ENCODE results near the gene CEP104. TPM values are rescaled to one million over a fixed set of nuclear protein-coding genes. Genes with fewer than 3 reads are reported as not detected.

CEP104 gene
- total RNA-seq, 1 experiment from 2014 or later, result 47.7 TPM

DNA sequence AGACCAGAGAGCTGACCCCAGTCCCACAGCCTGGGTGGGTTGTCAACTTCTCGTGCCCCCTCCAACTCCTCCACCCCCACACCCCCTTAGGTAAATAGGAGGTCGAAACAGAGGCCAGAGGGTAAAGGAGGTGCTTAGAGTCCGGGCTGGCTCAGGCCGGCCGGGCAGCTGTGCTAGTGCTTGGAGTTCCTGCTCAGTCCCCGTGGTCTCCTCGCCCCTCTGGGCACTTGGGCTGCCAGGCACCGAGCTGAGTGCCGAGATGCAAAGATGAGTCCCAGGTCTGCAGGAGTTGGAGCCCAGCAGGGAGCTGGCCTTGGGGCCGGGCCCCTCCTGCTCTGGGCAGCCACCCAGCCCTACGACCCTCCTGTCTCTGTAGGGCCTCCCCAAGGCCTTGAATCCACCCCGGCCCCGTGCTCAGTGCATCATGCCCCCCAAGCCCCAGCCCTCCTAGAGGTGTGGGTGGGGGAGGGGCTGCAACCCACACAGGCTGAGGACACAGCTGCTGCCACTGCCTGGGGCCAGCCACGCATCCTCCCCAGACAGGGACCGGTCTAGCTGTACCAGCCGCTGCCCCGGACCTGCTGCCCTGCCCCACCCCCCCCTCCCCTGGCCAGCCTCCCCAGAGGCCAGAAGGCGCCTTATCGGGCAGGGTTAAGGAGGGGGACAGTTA, 82.6 kb downstream of the CEP104 start:
- no peak overlapping the region for H2AFZ ChIP-seq
- no peak overlapping the region for H3K27ac ChIP-seq
- DNase-seq, result no peak
- POLR2A ChIA-PET (ENCODE audit: unreplicated experiment), result no interaction called here
- CTCF ChIA-PET, result no interaction called here
- H3K4me1 ChIP-seq (replicated peaks; ENCODE audit: insufficient read depth), result no peaks in the 10 kb centered on the region
- no peaks in the 10 kb centered on the region for H3K36me3 ChIP-seq (ENCODE audit: low read depth)
- H3F3A ChIP-seq (ENCODE audit: insufficient read depth, low read depth), result no peaks in the 10 kb centered on the region; the same call in 1 of the 2 replicates
- H3K27me3 ChIP-seq (ENCODE audit: insufficient read depth, low read depth), result no peaks in the 10 kb centered on the region
- H3K9me3 ChIP-seq (ENCODE audit: insufficient read depth, low read depth), result no peaks in the 10 kb centered on the region
- peaks cover 3% of the 10 kb centered on the region; the same call in 1 of the 2 replicates for H4K20me1 ChIP-seq (ENCODE audit: insufficient read depth)
- H3K4me3 ChIP-seq, result no peak overlapping the region
- no TSS peak for BruUV-seq (replicated peaks)
- no peaks in the 10 kb centered on the region for H3K9me2 ChIP-seq (ENCODE audit: insufficient read depth)
- H3K79me2 ChIP-seq (ENCODE audit: low read depth), result no peaks in the 10 kb centered on the region
- TF ChIP-seq, protein P1, sequence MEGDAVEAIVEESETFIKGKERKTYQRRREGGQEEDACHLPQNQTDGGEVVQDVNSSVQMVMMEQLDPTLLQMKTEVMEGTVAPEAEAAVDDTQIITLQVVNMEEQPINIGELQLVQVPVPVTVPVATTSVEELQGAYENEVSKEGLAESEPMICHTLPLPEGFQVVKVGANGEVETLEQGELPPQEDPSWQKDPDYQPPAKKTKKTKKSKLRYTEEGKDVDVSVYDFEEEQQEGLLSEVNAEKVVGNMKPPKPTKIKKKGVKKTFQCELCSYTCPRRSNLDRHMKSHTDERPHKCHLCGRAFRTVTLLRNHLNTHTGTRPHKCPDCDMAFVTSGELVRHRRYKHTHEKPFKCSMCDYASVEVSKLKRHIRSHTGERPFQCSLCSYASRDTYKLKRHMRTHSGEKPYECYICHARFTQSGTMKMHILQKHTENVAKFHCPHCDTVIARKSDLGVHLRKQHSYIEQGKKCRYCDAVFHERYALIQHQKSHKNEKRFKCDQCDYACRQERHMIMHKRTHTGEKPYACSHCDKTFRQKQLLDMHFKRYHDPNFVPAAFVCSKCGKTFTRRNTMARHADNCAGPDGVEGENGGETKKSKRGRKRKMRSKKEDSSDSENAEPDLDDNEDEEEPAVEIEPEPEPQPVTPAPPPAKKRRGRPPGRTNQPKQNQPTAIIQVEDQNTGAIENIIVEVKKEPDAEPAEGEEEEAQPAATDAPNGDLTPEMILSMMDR (conservative IDR thresholded peaks at IDR 0.05), result no peak
- TF ChIP-seq EZH2 (IDR thresholded peaks at IDR 0.05; ENCODE audit: low read depth), result no peak
- intact Hi-C loops (cut with micrococcal nuclease; ENCODE audit: unreplicated experiment), result loop anchor here (10.0 kb wide), 1 partner anchor 1780 kb away; no protein-coding TSS in a partner anchor
- H3K4me2 ChIP-seq, result no peak overlapping the region

DNA sequence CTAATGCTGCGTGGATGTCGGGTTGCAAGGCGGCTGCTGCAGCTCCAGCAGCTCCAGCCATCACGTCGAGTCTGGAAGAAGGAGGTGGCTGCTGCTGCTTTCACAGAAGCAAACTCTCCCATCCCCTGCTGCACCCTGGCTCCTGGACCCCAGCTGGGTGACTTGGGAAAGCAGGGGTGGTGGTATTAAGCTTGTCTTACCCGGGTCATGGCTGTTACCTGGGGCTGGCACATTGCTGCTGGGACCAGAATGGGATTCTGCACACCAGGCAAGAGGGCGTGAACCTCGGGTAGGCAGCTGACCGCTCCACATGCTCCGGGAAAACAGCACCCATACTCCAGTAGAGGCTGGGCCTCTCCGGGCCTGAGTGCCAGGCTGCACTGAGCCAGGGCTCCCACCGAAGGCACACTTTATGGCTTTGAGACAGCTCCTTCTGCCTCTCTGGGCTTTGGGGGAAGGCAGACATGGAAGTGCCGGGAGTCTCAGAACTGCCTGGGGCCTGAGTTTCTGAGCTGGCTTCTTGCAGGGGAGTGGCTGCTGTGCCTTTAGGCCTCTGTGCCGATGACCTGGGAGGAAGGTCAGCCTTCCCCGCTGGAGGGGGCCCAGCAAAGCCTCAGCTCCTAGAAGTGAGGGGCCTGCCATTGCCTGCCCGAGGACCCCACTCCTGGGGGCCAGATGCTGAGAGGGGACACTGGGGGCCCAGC, 83.3 kb downstream of the CEP104 start:
- TF ChIP-seq, protein P1 (conservative IDR thresholded peaks at IDR 0.05), result no peak
- peaks cover 3% of the 10 kb centered on the region; the same call in 1 of the 2 replicates for H4K20me1 ChIP-seq (ENCODE audit: insufficient read depth)
- H3K27me3 ChIP-seq (ENCODE audit: insufficient read depth, low read depth), result no peaks in the 10 kb centered on the region
- DNase-seq, result no peak
- no peaks in the 10 kb centered on the region for H3K9me2 ChIP-seq (ENCODE audit: insufficient read depth)
- no peaks in the 10 kb centered on the region; the same call in 1 of the 2 replicates for H3F3A ChIP-seq (ENCODE audit: insufficient read depth, low read depth)
- no peaks in the 10 kb centered on the region for H3K9me3 ChIP-seq (ENCODE audit: insufficient read depth, low read depth)
- H3K4me3 ChIP-seq, result no peak overlapping the region
- no peaks in the 10 kb centered on the region for H3K36me3 ChIP-seq (ENCODE audit: low read depth)
- no peaks in the 10 kb centered on the region for H3K79me2 ChIP-seq (ENCODE audit: low read depth)
- intact Hi-C loops (cut with micrococcal nuclease; ENCODE audit: unreplicated experiment), result loop anchor here (10.0 kb wide), 1 partner anchor 1781 kb away; no protein-coding TSS in a partner anchor
- CTCF ChIA-PET, result interaction anchor here (0.6 kb wide), 1 partner anchor 17 kb away, joined by 8 read pairs; no protein-coding TSS in a partner anchor
- no peak overlapping the region for H2AFZ ChIP-seq
- no peaks in the 10 kb centered on the region for H3K4me1 ChIP-seq (replicated peaks; ENCODE audit: insufficient read depth)
- no peak overlapping the region for H3K27ac ChIP-seq
- peak overlapping the region; percentile 89 for H3K4me2 ChIP-seq
- no TSS peak for BruUV-seq (replicated peaks)
- POLR2A ChIA-PET (ENCODE audit: unreplicated experiment), result no interaction called here

DNA sequence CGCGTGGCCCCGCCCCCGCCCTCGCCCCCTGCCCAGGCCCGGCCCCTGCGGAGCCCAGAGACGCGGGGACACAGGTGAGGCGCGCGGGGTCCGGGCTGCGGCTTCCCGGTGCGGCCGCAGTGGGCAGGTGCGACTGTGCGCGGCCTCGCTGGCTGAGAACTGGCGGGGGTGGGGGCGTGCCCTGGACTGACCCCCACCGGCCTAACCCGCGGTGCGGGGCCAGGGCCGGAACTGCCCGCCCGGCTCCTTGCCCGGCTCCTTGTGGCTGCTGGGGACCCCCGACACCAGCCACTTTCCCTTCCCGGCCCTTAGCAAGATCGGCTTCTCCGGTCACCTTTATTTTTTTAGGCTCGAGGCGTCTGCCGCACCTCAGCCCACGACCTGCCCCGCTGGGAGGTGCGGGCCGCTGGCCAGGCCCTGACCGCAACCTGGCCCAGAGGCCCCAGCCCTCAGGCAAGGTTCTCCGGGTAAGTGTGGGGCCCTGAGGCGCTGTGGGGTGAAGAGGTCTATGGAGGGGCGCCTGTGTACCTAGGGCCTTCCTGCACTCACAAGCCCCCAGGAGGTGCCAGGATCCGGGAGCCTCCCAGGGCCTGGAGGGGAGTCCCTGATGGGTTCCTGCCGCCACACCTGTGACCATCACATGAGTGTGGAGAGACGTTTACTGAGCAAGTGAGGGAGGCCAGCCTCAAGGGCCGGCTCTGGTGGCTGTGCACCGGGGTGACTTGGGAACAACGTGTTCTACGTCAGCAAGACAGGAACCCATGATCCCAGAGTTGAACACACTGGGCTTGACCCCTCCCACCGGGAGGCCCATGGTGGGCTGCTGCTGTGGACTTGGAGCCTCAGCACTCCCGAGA, 84.1 kb downstream of the CEP104 start, which contains the start of gene SMIM1:
Gene SMIM1 (plus strand): TSS at position 35 of the 857 bp plus-strand sequence. CDS start 2,625 bp downstream, outside the sequence.
- Histone ChIP-seq H3K4me3 (peak within 1 kb of the TSS; percentile 66), H3K9me2 (ENCODE audit: insufficient read depth) (no peaks in the 10 kb centered on the region), H4K20me1 (ENCODE audit: insufficient read depth) (peaks cover 3% of the 10 kb centered on the region; the same call in 1 of the 2 replicates), H3K4me2 (peak within 1 kb of the TSS; percentile 89), H3K4me1 (replicated peaks; ENCODE audit: insufficient read depth) (no peaks in the 10 kb centered on the region), H2AFZ (peak within 1 kb of the TSS; percentile 86; the same call in 1 of the 2 replicates), H3K27me3 (ENCODE audit: insufficient read depth, low read depth) (no peaks in the 10 kb centered on the region), H3K36me3 (ENCODE audit: low read depth) (no peaks in the 10 kb centered on the region), H3K9me3 (ENCODE audit: insufficient read depth, low read depth) (no peaks in the 10 kb centered on the region), H3F3A (ENCODE audit: insufficient read depth, low read depth) (no peaks in the 10 kb centered on the region; the same call in 1 of the 2 replicates), H3K27ac (no peak within 1 kb of the TSS), H3K79me2 (ENCODE audit: low read depth) (no peaks in the 10 kb centered on the region)
- CTCF ChIA-PET, result interaction anchor here (0.6 kb wide), 1 partner anchor 18 kb away, joined by 8 read pairs; no protein-coding TSS in a partner anchor
- no peak for DNase-seq
- TF ChIP-seq, protein P1 (conservative IDR thresholded peaks at IDR 0.05), result no peak
- TF ChIP-seq EZH2 (IDR thresholded peaks at IDR 0.05; ENCODE audit: low read depth), result no peak
- TSS peak; percentile 40 for BruUV-seq (replicated peaks)
- intact Hi-C loops (cut with micrococcal nuclease; ENCODE audit: unreplicated experiment), result loop anchor here (10.0 kb wide), 1 partner anchor 1782 kb away; no protein-coding TSS in a partner anchor
- POLR2A ChIA-PET (ENCODE audit: unreplicated experiment), result no interaction called here

Measured in PC-9 (cell line).